Skeletal muscle cell (primary cell): ENCODE results near the gene TULP4.

Experiments
- DNase-seq: peaks from one replicate; pipeline ENCODE4 v3.0.0-alpha.2; 2010; ENCODE audit warnings: low read depth
- H3K4me3 ChIP-seq: 2 replicates; pipeline ENCODE4 v1.5.1; 2011; ENCODE audit warnings: low read depth, mild to moderate bottlenecking, control low read depth, low read length, moderate library complexity

TULP4 gene, protein sequence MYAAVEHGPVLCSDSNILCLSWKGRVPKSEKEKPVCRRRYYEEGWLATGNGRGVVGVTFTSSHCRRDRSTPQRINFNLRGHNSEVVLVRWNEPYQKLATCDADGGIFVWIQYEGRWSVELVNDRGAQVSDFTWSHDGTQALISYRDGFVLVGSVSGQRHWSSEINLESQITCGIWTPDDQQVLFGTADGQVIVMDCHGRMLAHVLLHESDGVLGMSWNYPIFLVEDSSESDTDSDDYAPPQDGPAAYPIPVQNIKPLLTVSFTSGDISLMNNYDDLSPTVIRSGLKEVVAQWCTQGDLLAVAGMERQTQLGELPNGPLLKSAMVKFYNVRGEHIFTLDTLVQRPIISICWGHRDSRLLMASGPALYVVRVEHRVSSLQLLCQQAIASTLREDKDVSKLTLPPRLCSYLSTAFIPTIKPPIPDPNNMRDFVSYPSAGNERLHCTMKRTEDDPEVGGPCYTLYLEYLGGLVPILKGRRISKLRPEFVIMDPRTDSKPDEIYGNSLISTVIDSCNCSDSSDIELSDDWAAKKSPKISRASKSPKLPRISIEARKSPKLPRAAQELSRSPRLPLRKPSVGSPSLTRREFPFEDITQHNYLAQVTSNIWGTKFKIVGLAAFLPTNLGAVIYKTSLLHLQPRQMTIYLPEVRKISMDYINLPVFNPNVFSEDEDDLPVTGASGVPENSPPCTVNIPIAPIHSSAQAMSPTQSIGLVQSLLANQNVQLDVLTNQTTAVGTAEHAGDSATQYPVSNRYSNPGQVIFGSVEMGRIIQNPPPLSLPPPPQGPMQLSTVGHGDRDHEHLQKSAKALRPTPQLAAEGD (N-terminal part only)

DNA sequence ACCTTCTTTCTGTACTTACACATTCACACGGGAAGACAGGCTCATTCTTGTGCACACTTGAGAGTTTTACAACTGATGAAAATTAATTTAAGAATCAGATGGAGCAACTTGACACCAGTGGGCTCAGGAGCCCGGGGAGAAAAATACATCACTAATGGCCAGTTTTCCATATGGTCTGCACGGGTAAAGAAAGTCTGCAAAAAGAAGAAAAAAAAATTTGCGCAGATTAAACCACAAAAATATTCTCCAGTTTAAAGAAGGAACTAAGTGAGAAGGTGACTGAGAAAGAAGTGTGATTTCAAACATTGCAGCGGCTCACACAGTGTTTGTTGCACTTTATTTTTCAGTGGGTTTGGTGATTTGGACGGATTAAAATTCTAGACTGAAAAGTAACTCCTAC lies at the start of gene TULP4:
TSS of gene TULP4 (plus strand) at position 301 of the 400 bp plus-strand sequence. CDS start 1,552 bp downstream, outside the sequence.
- no peak for DNase-seq
- no peak within 1 kb of the TSS for H3K4me3 ChIP-seq

DNA sequence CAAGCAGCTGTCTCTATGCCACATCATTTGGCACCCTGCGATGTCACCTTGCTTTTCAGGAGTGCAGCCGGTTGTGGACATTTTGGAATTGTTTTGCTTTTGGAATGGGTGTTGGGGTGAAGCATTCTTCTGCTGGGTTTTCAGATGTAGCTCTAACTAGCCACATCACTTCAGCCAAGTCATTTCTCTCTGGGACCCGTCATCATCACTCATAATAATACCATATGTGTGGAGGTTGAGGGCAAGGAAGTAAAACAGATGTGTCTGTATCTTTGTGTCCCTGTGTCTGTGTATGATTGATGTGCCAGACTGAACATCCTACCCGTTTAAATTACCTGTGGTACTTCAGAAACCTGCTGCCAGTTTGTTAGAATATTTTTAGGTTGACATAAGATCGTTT lies 49.5 kb upstream of the TULP4 start:
- no peak for DNase-seq
- H3K4me3 ChIP-seq: no peak overlapping the region

DNA sequence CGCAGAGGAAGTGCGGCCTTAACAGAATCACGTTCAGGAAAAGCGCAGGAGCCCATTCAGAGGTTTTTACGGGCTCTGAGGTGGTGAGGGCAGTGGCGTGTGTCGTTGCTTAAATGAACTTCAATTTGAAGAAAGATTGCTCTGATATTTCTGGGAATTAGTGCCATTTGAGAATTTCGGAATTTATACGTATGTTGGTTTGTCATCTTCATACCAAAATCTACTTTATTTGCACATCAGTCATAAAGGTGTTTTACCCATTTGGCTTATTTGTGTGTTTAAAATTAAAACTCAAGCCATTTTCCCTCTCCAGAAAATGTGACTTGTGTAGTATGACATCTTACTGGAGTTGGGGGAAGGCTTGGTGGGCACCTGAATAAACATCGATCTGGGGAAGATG lies 48.1 kb upstream of the TULP4 start:
- no peak for DNase-seq
- no peak overlapping the region for H3K4me3 ChIP-seq

DNA sequence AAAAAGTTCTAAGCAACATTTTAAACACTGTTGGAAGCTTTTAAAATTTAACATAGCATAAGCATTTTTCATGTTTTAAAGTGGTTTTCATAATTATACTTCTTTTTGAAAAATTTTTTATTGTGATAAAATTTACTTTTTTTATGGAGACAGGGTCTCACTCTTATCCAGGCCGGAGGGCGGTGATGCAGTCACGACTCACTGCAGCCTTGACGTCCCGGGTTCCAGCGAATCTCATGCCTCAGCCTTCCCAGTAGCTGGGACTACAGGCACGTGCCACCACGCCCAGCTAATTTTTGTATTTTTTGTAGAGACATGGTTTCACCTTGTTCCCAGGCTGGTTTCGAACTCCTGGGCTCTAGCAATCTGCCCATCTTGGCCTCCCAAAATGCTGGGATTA lies 46.1 kb upstream of the TULP4 start:
- H3K4me3 ChIP-seq: no peak overlapping the region
- no peak for DNase-seq

DNA sequence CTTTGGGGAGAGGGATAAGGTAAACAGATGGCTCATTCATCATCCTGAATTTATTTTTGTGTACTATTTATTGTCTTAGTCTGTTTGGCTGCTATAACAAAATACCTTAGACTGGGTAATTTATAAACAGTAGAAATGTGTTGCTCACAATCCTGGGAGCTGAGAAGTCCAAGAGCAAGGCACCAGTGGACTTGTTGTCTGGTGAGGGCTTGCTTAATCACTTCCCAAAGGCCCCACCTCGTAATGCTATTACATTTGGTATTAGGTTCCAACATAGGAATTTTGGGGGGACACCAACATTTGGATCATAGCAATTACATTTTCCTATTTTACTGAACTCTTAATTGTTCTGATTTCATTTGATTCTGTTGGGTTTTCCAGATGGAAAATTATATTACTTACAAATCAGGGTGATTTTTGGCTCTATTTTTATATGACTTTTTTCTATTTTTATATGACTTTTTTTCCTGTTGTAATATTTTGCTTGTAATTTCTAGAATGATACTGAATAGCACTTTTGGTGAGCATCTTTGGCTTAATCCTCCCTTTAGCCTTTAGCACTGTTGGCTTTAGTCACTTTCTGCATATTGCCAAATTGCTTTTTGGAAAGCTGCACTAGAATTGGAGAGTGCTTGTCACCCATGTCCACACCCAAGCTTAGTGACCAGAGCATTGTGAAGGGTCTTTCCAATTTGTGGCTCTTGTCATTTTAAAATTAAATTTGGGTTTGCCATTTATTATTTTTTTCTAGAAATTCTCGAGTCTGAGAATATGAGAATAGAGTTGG lies 43.7 kb upstream of the TULP4 start:
- DNase-seq: no peak
- no peak overlapping the region for H3K4me3 ChIP-seq

DNA sequence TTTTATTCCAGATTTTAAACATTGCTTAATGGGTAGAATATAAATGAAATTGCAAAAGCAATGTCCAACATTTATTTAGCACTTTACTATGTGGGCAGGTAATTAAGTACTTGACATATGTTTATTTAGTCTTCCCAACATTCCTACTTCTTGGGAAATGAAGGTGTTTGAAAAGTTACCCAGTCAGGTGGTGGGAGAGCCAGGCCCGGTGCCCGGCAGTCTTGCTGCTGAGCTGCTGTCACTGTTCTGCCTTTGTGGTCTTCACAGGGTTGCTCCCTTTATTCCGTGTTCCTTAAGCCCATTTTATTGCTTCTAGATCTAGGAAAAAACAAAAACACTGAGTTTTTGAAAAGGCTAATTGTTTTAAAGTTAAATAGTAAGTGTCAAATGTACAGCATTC lies 42.6 kb upstream of the TULP4 start:
- H3K4me3 ChIP-seq: no peak overlapping the region
- DNase-seq: no peak

DNA sequence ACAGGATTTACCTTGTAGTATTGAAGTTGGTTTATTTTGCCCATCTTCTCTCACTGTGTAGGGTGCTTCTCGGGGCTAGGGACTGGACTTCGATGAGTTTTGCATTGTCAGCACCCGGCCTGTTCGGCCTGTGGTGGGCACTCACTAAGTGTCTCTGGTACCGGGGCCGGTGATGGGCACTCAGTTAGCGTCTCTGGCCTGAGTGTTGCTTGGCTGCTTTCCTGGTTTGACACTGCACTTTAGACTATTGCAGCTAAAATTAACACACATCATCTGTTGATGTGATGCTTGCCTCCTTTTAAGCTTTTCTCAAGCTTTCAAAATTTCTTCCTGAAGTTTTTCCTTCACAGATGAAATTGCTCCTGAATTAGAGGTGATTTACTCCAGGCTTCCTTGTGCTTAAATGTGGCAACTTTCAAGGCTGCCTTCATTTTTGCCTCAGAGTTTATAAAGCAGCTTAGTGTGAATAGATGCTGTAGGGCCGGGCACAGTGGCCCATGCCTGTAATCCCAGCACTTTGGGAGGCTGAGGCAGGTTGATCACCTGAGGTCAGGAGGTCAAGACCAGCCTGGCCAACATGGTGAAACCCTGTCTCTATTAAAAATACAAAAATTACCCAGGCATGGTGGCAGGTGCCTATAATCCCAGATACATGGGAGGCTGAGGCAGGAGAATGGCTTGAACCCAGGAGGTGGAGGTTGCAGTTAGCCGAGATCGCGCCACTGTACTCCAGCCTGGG lies 41.7 kb upstream of the TULP4 start:
- no peak overlapping the region for H3K4me3 ChIP-seq
- no peak for DNase-seq

DNA sequence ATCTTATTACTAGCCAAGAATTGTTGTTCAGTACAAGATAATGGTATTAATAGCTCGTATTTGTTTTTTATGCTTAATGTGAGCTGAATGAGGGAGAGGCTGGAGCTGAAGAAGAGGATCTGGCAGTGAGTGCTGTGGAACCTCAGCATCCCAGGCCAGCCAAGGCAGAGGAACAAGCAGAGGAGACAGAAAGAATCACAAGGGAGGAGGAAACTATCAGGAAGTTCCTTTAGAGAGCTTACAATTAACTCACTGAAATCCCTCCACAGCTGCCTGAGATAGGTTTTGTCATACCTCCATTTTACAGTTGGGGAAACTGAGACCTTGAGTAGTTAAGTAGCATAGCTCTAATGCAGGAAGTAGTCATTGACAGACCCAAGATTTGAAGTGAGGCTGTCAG lies 39.9 kb upstream of the TULP4 start:
- no peak overlapping the region for H3K4me3 ChIP-seq
- DNase-seq: no peak

DNA sequence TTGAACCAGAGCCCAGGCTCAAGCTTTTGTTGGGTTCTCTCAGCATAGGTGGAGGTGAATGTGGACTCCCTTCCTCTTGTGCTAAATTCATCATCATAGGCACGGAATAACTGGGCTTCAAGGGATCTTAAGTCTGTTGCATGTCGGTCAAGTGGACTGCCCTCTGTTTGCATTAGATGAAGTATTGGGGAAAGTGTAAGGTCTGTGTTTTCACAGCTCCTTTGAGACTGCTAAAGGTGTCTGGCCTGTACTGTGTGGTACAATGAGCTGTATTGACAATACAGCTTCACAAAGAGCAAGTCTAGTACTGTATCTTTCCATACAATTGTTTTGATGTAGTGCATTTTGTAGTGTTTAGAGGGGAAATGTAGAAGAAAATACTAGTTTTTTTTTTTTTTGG lies 34.3 kb upstream of the TULP4 start:
- no peak for DNase-seq
- no peak overlapping the region for H3K4me3 ChIP-seq

DNA sequence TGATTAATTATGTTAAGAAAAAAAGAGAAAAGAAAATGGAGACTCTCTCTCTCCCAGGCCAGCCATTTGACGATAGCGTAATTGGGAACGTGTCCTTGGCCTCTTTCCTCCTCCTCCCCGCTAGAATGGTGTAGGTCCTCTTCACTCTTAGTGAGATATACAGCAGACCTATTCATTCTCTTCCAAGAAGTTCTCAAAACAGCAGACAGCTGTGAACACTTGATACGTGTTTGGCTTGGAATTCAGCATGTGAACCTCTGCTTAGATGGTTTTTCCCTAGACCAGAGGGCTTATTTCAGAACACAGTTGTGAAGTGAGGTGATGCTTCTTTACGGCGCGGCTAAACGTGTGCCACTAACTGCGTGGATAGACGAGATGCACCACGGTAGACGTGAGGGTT lies 32.6 kb upstream of the TULP4 start:
- peak; percentile 26 for DNase-seq
- no peak overlapping the region for H3K4me3 ChIP-seq

DNA sequence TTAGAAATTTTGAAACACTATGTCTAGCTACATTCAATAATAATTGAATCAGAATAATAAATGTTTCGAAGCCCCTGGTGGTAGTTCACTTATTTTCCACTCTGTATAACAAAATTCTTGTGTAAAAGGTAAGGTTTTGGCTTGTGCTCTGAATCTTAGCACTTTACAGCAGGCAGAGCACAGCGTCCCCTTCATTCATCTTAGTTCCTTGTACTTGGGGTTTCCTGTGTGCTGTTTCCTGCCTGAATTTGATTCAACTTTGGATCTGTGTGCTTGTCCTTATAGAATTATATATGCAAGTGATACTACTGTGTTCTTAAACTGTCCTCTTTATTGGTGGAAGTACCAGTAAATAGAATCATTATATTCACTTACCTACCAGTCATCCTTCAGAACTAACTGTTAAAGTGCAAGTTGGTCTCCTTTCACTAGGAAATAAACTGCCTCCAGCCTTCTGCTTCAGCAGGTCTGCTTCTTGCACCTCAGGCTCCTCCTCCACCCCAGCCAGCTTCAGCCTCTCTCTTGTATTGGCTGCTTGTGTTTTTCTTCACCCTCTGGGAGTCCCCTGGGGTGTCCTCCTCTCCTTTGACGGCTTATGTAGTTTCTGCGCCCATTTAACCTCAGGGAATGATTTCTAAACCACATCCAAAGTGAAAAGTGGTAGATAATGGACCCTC lies 28.8 kb upstream of the TULP4 start:
- peak; percentile 33 for DNase-seq

DNA sequence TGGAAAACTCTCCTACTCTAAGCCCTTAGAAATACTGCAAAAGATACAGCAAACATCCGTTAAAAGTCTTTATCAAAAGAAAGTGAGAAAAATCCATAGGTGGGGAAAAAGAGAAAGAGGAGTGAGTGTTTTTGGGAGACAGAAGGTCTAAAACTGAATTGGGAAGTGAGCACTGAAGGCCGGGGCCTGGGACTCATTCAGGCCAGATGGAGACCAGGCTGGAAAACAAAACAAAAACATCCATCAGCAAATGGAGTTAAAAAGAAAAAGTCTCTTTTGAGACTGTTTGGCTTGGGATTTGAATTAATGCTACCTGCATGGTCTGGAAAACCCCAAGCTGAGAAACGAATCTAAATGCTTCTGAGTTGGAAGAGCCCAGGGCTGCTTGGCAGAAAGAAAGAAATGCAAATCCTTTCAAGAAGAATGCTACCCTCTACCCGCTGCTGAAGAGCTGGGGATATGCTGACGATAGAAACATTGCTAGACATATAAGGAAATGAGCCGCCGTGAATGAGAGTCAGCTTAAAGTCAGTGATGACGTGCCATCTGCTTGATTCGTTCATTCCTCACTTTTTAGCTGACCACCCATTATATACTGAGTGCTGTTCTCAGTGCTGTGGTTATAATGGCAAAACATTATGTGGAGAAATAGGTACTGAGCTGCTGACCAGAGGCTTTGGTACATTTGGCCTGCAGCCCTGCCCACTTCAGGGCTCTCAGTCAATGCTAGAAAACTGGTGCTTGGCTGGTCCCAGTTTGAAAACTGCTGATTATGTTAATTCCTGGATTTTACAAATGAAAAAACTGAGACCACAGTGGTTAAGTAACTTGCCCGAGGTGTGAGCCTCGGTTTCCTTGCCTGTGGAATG lies 28.0 kb upstream of the TULP4 start:
- DNase-seq: peak; percentile 70
- H3K4me3 ChIP-seq: no peak overlapping the region

More for the DNA sequence above, 28.8 kb upstream of the TULP4 start:
- no peak overlapping the region for H3K4me3 ChIP-seq

DNA sequence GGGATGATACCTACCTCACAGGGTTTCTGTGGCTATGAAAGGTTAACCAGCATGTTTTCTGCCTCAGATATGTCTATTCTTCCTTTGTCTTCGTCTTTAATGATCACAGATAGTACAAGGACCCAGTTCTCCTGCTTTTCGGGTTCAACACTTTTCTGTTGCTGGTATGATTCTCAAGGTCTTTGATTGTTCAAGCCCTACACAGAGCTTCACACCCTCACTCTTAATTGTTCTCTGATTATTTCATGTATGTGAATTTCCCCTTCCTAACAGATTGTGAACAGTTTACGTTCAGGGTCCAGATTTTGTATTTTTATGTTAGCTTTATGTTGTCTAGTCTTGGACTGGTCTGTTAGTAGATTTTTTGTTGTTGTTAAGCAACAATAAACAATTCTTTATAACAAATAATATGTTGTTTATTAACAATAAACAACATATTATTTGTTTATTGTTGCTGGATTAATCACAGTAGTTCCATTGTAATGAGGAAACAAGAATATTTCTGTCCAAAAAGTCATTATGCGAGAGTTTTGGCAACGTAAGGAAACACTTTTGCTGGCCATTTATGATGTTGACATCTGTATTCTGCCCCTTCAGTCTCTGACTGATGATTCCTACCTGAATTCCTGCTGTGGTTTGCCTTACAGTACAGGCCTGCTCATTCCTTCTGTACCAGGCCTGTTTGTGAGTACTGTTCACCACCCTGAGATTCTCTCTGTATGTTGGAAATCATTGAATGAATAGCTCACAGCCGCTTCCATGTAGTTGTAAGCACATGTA lies 27.2 kb upstream of the TULP4 start:
- no peak for DNase-seq
- no peak overlapping the region for H3K4me3 ChIP-seq

DNA sequence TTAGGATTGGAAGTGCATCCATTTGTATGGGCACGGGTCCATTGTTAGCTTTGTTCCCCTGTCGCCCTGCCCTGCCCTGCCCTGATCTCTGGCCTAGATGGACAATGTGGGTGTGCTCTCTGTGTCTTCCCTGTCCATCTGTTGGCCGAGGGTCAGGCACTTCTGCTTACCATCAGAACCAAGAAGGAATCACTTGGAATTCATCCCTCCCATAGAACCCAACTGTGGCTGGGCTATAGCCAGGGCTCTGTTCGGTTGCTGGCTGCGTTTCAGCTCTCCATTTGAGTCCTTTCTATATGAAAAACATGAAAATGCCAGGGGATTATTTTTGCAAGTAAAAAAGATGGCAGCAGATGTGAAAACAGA lies 26.6 kb upstream of the TULP4 start:
- H3K4me3 ChIP-seq: no peak overlapping the region
- DNase-seq: no peak

DNA sequence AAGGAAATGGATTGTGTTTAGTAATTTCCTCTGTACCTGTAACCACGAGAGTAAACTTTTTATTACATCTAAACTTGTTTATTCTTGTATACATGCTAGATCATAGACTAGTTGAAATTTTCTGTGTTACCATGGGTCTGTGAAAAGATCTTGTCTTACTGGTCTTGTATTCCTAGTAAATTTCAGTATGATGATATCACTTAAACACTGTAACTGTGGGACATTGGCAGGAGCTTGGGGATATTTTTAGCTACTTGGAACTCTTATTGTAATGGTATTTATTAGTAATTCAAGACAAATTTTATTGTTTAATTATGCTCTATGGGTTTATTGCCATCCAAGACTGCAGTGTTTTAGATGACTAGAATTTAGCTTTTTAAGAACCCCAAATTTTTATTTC lies 25.9 kb upstream of the TULP4 start:
- no peak overlapping the region for H3K4me3 ChIP-seq
- no peak for DNase-seq

DNA sequence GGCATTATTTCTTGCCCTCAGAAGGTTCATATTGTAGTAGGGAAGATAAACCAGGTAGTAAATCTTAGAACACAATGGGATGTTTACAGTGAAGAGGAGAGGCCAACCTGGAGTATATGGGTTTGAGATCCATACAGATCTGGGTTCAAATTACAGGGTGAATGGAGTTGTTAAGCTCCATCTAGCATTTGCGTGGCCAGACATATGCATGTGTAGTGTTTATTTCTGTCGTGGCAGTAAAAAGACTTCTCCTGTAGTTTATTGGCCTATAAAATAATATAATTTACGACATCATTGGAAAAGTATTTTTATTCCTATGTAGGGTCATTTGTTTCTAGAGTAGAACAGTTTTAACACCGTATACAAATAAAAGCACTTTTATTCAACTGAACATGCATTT lies 25.2 kb upstream of the TULP4 start:
- no peak overlapping the region for H3K4me3 ChIP-seq
- no peak for DNase-seq

DNA sequence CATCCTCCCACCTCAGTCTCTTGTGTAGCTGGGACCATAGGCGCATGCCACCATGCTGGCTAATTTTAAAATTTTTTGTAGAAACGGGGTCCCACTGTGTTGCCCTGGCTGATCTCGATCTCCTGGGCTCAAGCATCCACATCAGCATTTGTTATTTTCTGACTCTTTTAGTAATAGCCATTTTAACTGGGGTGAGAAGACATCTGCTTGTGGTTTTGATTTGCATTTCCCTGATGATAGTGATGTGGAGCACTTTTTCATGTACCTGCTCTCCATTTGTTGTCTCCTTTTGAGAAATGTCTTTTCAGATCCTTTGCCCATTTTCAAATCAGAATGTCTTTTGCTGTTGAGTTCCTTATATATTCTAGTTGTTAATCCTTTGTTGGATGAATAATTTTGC lies 22.2 kb upstream of the TULP4 start:
- H3K4me3 ChIP-seq: no peak overlapping the region
- DNase-seq: no peak
